ENCODE results near the gene NDUFS8. TPM values are rescaled to one million over a fixed set of nuclear protein-coding genes. Genes with fewer than 3 reads are reported as not detected.

Gene NDUFS8
- total and polyA plus RNA-seq, 10 of the 15 experiments (the other 5 are each of a cell fraction or from before 2014, with no cell fraction given): 17.6 to 308 (median 120) TPM

DNA sequence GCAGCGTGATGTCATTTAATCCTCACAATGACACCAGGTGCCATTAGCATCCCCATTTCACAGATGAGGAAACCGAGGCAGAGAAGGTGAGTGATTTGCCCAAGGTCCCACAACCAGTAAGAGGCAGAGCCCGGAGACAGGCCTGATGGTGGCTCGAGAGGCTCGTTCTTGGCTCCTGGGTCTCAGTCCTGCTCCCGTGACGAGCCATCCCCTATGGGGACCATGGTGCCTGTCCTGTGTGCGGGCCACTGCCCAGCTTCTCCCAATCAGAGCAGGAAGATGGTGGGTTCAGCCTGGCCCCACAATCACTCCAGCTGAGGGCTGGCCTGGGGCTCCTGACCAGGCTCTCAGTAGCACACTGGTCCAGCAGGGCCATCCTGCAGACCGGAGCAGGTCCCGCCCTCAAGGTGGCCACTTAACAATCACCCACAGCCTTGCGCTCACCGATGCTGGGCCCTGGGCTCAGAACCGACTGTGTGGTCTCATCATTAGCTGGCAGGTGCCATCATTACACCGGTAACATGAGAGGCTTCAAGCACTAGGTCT is 16.8 kb upstream of the NDUFS8 start:
- RAD21 ChIA-PET (ENCODE audit: unreplicated experiment): no interaction called here
- SMC1A ChIA-PET (ENCODE audit: uncharacterized antibody, unreplicated experiment): no interaction called here
- POLR2A ChIA-PET: no interaction called here
- no TSS peak for BruUV-seq (replicated peaks)
- no peaks in the 10 kb centered on the region for H3K27me3 ChIP-seq (replicated peaks in 1 of 2; ENCODE audit: control insufficient read depth in 2 of 2, insufficient read depth in 2 of 2, low read length in 1 of 2)
- DNase-seq (ENCODE audit: low read depth, low spot score) (no peak), FAIRE-seq (no peak), ATAC-seq (no peak)
- no peak overlapping the region for H3K4me2 ChIP-seq (ENCODE audit: control insufficient read depth, insufficient read depth)
- in situ Hi-C loops (cut with MboI) (no loop called here), intact Hi-C loops (cut with micrococcal nuclease; ENCODE audit: unreplicated experiment) (no loop called here)
- no peaks in the 10 kb centered on the region for H3K79me2 ChIP-seq (ENCODE audit: control insufficient read depth, insufficient read depth, low read length)
- H4K20me1 ChIP-seq (ENCODE audit: control insufficient read depth, insufficient read depth): no peaks in the 10 kb centered on the region
- WGBS (ENCODE audit: insufficient coverage, insufficient replicate concordance, low lambda C conversion rate, missing lambda C conversion rate): 61% methylated on average over 14 of the region's 14 CpGs
- no peak for TF ChIP-seq ZBED1 (IDR thresholded peaks at IDR 0.05; ENCODE audit: borderline replicate concordance)
- no peak for TF ChIP-seq MXI1 (IDR thresholded peaks at IDR 0.05; ENCODE audit: low read depth, low read length)
- TF ChIP-seq, protein P1, sequence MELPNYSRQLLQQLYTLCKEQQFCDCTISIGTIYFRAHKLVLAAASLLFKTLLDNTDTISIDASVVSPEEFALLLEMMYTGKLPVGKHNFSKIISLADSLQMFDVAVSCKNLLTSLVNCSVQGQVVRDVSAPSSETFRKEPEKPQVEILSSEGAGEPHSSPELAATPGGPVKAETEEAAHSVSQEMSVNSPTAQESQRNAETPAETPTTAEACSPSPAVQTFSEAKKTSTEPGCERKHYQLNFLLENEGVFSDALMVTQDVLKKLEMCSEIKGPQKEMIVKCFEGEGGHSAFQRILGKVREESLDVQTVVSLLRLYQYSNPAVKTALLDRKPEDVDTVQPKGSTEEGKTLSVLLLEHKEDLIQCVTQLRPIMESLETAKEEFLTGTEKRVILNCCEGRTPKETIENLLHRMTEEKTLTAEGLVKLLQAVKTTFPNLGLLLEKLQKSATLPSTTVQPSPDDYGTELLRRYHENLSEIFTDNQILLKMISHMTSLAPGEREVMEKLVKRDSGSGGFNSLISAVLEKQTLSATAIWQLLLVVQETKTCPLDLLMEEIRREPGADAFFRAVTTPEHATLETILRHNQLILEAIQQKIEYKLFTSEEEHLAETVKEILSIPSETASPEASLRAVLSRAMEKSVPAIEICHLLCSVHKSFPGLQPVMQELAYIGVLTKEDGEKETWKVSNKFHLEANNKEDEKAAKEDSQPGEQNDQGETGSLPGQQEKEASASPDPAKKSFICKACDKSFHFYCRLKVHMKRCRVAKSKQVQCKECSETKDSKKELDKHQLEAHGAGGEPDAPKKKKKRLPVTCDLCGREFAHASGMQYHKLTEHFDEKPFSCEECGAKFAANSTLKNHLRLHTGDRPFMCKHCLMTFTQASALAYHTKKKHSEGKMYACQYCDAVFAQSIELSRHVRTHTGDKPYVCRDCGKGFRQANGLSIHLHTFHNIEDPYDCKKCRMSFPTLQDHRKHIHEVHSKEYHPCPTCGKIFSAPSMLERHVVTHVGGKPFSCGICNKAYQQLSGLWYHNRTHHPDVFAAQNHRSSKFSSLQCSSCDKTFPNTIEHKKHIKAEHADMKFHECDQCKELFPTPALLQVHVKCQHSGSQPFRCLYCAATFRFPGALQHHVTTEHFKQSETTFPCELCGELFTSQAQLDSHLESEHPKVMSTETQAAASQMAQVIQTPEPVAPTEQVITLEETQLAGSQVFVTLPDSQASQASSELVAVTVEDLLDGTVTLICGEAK (IDR thresholded peaks at IDR 0.05; ENCODE audit: borderline replicate concordance): no peak
- no peak for TF ChIP-seq FOXM1 (IDR thresholded peaks at IDR 0.05; ENCODE audit: low read depth, low read length)
- no peak for TF ChIP-seq EGR1 (IDR thresholded peaks at IDR 0.05; ENCODE audit: borderline replicate concordance in 1 of 2, low read depth in 2 of 2, low read length in 2 of 2)
- TF ChIP-seq BMI1 (IDR thresholded peaks at IDR 0.05; ENCODE audit: borderline replicate concordance): no peak
- TF ChIP-seq MLLT1 (IDR thresholded peaks at IDR 0.05): no peak
- TF ChIP-seq ELK1 (IDR thresholded peaks at IDR 0.05; ENCODE audit: low read depth, low read length): no peak
- no peak for TF ChIP-seq MAX (IDR thresholded peaks at IDR 0.05; ENCODE audit: low read depth, low read length)
- TF ChIP-seq, protein P2, sequence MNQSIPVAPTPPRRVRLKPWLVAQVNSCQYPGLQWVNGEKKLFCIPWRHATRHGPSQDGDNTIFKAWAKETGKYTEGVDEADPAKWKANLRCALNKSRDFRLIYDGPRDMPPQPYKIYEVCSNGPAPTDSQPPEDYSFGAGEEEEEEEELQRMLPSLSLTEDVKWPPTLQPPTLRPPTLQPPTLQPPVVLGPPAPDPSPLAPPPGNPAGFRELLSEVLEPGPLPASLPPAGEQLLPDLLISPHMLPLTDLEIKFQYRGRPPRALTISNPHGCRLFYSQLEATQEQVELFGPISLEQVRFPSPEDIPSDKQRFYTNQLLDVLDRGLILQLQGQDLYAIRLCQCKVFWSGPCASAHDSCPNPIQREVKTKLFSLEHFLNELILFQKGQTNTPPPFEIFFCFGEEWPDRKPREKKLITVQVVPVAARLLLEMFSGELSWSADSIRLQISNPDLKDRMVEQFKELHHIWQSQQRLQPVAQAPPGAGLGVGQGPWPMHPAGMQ (IDR thresholded peaks at IDR 0.05; ENCODE audit: borderline replicate concordance): no peak
- no peaks in the 10 kb centered on the region for H3K9me3 ChIP-seq (replicated peaks; ENCODE audit: control insufficient read depth, insufficient read depth, low read length)
- H3K9ac ChIP-seq (ENCODE audit: control insufficient read depth, insufficient read depth, low read length): no peak overlapping the region
- H3K27ac ChIP-seq (ENCODE audit: control insufficient read depth, insufficient read depth): no peak overlapping the region
- H3K4me3 ChIP-seq: no peak overlapping the region
- H2AFZ ChIP-seq (ENCODE audit: control insufficient read depth, low read depth, low read length): no peak overlapping the region
- peaks cover 15% of the 10 kb centered on the region for H3K4me1 ChIP-seq (ENCODE audit: control insufficient read depth, insufficient read depth, low read length)
- CTCF ChIA-PET: interaction anchor here (2.6 kb wide), 1 partner anchor 195 kb away, joined by 6 read pairs; no protein-coding TSS in a partner anchor
- no peaks in the 10 kb centered on the region for H3K36me3 ChIP-seq (ENCODE audit: control insufficient read depth in 2 of 2, insufficient read depth in 2 of 2, low read length in 1 of 2)

All from GM12878 (cell line).